ENCODE data around the gene DNAH1. TPM values are rescaled to one million over a fixed set of nuclear protein-coding genes. Genes with fewer than 3 reads are reported as not detected.

DNAH1 gene
- total and polyA plus RNA-seq, 3 donors from 2014 or later: 40.0 to 50.4 (median 49.1) TPM

GRCh38 chr3:52406791-52407510 lies 90.8 kb downstream of the DNAH1 start:
- H3K36me3 ChIP-seq (ENCODE audit: low read depth, missing control alignments): no peaks in the 10 kb centered on the region

GRCh38 chr3:52407779-52408178 lies 91.7 kb downstream of the DNAH1 start:
- no peaks in the 10 kb centered on the region for H3K9me3 ChIP-seq
- H3K4me1 ChIP-seq: peaks cover 26% of the 10 kb centered on the region
- H3K27ac ChIP-seq: no peak overlapping the region
- intact Hi-C loops (cut with DNase I; ENCODE audit: low total_unique reads): no loop called here
- no peak overlapping the region for H3K4me3 ChIP-seq
- TF ChIP-seq POLR2A (IDR thresholded peaks at IDR 0.05): no peak
- TF ChIP-seq CTCF (IDR thresholded peaks at IDR 0.05): no peak
- 88 to 94% methylated on average over 3 of the region's 3 CpGs for WGBS, 2 donors
- DNase-seq: no peak
- no peaks in the 10 kb centered on the region for H3K27me3 ChIP-seq
- H3K36me3 ChIP-seq (ENCODE audit: low read depth, missing control alignments): no peaks in the 10 kb centered on the region

More at GRCh38 chr3:52406791-52407510, 90.8 kb downstream of the DNAH1 start:
- Histone ChIP-seq H3K9me3 (no peaks in the 10 kb centered on the region), H3K4me1 (peaks cover 20% of the 10 kb centered on the region), H3K4me3 (no peak overlapping the region), H3K27ac (no peak overlapping the region), H3K27me3 (no peaks in the 10 kb centered on the region)
- intact Hi-C loops (cut with DNase I; ENCODE audit: low total_unique reads): no loop called here
- WGBS, 2 donors: 91 to 95% methylated on average over 9 to 20 of the region's 20 CpGs
- no peak for DNase-seq
- no peak for TF ChIP-seq CTCF (IDR thresholded peaks at IDR 0.05)
- no peak for TF ChIP-seq POLR2A (IDR thresholded peaks at IDR 0.05)

GRCh38 chr3:52408466-52408865 lies 92.3 kb downstream of the DNAH1 start:
- intact Hi-C loops (cut with DNase I; ENCODE audit: low total_unique reads): no loop called here
- H3K27ac ChIP-seq: no peak overlapping the region
- peaks cover 29% of the 10 kb centered on the region for H3K4me1 ChIP-seq
- no peaks in the 10 kb centered on the region for H3K27me3 ChIP-seq
- no peak for DNase-seq
- TF ChIP-seq CTCF (IDR thresholded peaks at IDR 0.05) (no peak), POLR2A (IDR thresholded peaks at IDR 0.05) (no peak)
- WGBS, 2 donors: 86 to 92% methylated on average over 8 of the region's 8 CpGs
- no peaks in the 10 kb centered on the region for H3K36me3 ChIP-seq (ENCODE audit: low read depth, missing control alignments)
- H3K4me3 ChIP-seq: no peak overlapping the region
- no peaks in the 10 kb centered on the region for H3K9me3 ChIP-seq

- Histone ChIP-seq H3K4me1 (peaks cover 16% of the 10 kb centered on the region), H3K27ac (no peak overlapping the region), H3K27me3 (no peaks in the 10 kb centered on the region), H3K9me3 (no peaks in the 10 kb centered on the region), H3K36me3 (ENCODE audit: low read depth, missing control alignments) (no peaks in the 10 kb centered on the region), H3K4me3 (no peak overlapping the region)
- no peak for DNase-seq
- WGBS, 2 donors: 92 to 98% methylated on average over 3 of the region's 3 CpGs
- intact Hi-C loops (cut with DNase I; ENCODE audit: low total_unique reads): no loop called here
- TF ChIP-seq CTCF (IDR thresholded peaks at IDR 0.05) (no peak), POLR2A (IDR thresholded peaks at IDR 0.05) (no peak)
These were observed 99.7 kb downstream of the DNAH1 start for GRCh38 chr3:52415800-52416199.

- Histone ChIP-seq H3K27ac (no peak overlapping the region), H3K9me3 (no peaks in the 10 kb centered on the region), H3K4me3 (no peak overlapping the region), H3K27me3 (no peaks in the 10 kb centered on the region), H3K36me3 (ENCODE audit: low read depth, missing control alignments) (no peaks in the 10 kb centered on the region), H3K4me1 (no peaks in the 10 kb centered on the region)
- TF ChIP-seq CTCF (IDR thresholded peaks at IDR 0.05) (no peak), POLR2A (IDR thresholded peaks at IDR 0.05) (no peak)
- WGBS, 2 donors: 92% methylated on average over 2 of the region's 2 CpGs; no CpG with 5 or more reads in 1 of the 2 donors
- intact Hi-C loops (cut with DNase I; ENCODE audit: low total_unique reads): no loop called here
- DNase-seq: no peak
These were observed 104.3 kb downstream of the DNAH1 start for GRCh38 chr3:52420388-52420787.

All from testis (tissue), 3 donors.